ENCODE data around the gene PRKN.

Gene PRKN

GRCh38 chr6:161976553-161976952 is 751.0 kb downstream of the PRKN start (continued):
- TF ChIP-seq TSHZ2 (CRISPR knock-in tag; IDR thresholded peaks at IDR 0.05) (no peak), SNAI2 (CRISPR knock-in tag; IDR thresholded peaks at IDR 0.05) (no peak), TCF4 (CRISPR knock-in tag; IDR thresholded peaks at IDR 0.05; ENCODE audit: borderline replicate concordance) (no peak), GLIS3 (CRISPR knock-in tag; IDR thresholded peaks at IDR 0.05) (no peak), CSDC2 (CRISPR knock-in tag; IDR thresholded peaks at IDR 0.05) (no peak), ZFP3 (CRISPR knock-in tag; IDR thresholded peaks at IDR 0.05) (no peak), ZC3H10 (CRISPR knock-in tag; IDR thresholded peaks at IDR 0.05) (no peak), ZNF565 (CRISPR knock-in tag; conservative IDR thresholded peaks at IDR 0.05; ENCODE audit: low read depth) (no peak), POU6F1 (CRISPR knock-in tag; IDR thresholded peaks at IDR 0.05; ENCODE audit: borderline replicate concordance, low read depth) (no peak), RARB (CRISPR knock-in tag; IDR thresholded peaks at IDR 0.05) (no peak), ARNTL (CRISPR knock-in tag; IDR thresholded peaks at IDR 0.05; ENCODE audit: borderline replicate concordance, low read depth) (no peak), ZNF8 (CRISPR knock-in tag; IDR thresholded peaks at IDR 0.05) (no peak)

- no peak for TF ChIP-seq TSHZ2 (CRISPR knock-in tag; IDR thresholded peaks at IDR 0.05)
- TF ChIP-seq RARB (CRISPR knock-in tag; IDR thresholded peaks at IDR 0.05): no peak
- ATAC-seq: no peak
Observed at GRCh38 chr6:161973064-161973463, 754.5 kb downstream of the PRKN start.

GRCh38 chr6:161971043-161971442 is 756.5 kb downstream of the PRKN start:
- TF ChIP-seq ZFP3 (CRISPR knock-in tag; IDR thresholded peaks at IDR 0.05) (no peak), SNAI2 (CRISPR knock-in tag; IDR thresholded peaks at IDR 0.05) (no peak), RARB (CRISPR knock-in tag; IDR thresholded peaks at IDR 0.05) (no peak), ISL1 (CRISPR knock-in tag; IDR thresholded peaks at IDR 0.05) (no peak), ARNTL (CRISPR knock-in tag; IDR thresholded peaks at IDR 0.05; ENCODE audit: borderline replicate concordance, low read depth) (no peak), ZFP30 (CRISPR knock-in tag; IDR thresholded peaks at IDR 0.05) (no peak), ZNF8 (CRISPR knock-in tag; IDR thresholded peaks at IDR 0.05) (no peak), ZNF70 (CRISPR knock-in tag; IDR thresholded peaks at IDR 0.05) (no peak), POU6F1 (CRISPR knock-in tag; IDR thresholded peaks at IDR 0.05; ENCODE audit: borderline replicate concordance, low read depth) (no peak), TCF4 (CRISPR knock-in tag; IDR thresholded peaks at IDR 0.05; ENCODE audit: borderline replicate concordance) (no peak), TOX (CRISPR knock-in tag; IDR thresholded peaks at IDR 0.05; ENCODE audit: borderline replicate concordance) (no peak), TSHZ2 (CRISPR knock-in tag; IDR thresholded peaks at IDR 0.05) (no peak), CSDC2 (CRISPR knock-in tag; IDR thresholded peaks at IDR 0.05) (no peak), OSR1 (CRISPR knock-in tag; IDR thresholded peaks at IDR 0.05) (no peak), ZNF565 (CRISPR knock-in tag; conservative IDR thresholded peaks at IDR 0.05; ENCODE audit: low read depth) (no peak), GLIS3 (CRISPR knock-in tag; IDR thresholded peaks at IDR 0.05) (no peak), PATZ1 (CRISPR knock-in tag; IDR thresholded peaks at IDR 0.05; ENCODE audit: borderline replicate concordance) (no peak), PPARA (CRISPR knock-in tag; IDR thresholded peaks at IDR 0.05; ENCODE audit: borderline replicate concordance) (no peak), BACH2 (CRISPR knock-in tag; IDR thresholded peaks at IDR 0.05; ENCODE audit: borderline replicate concordance) (no peak)
- no peak for ATAC-seq

Data from SK-N-SH treated with all-trans-retinoic acid at 6 μM for 48 hours (cell line).